Heart left ventricle (tissue), 16 donors: ENCODE measurements around the gene MTX2. TPM values are rescaled to one million over a fixed set of nuclear protein-coding genes. Genes with fewer than 3 reads are reported as not detected.
"Not testable (repeated sequence)": the region's sequence is repeated elsewhere in the genome, so short reads cannot be mapped to it uniquely, and the experiment has no call there.

Experiments
- ATAC-seq, 4 donors: fragments of 200-7000 bp; cut with Tn5 transposase; one replicate each; pipeline ENCODE4 v1.9.1; 2020 to 2022; ENCODE audit warnings: moderate library complexity in 4 of 4, mild to moderate bottlenecking in 3 of 4, moderate number of reproducible peaks in 1 of 4
- DNase-seq, 5 donors: peaks; one replicate each; pipeline ENCODE4 v3.0.0-alpha.2; 2020
- H3K27ac ChIP-seq, 12 donors: fragments of 200-600 bp; sonication (generic) in 4 of 12; one replicate each; pipeline versions ENCODE4 v1.5.0 to v1.8.0; 2016 to 2022; ENCODE audit warnings: mild to moderate bottlenecking in 2 of 12
- H3K27me3 ChIP-seq, 9 donors: fragments of 200-600 bp; sonication (generic) in 2 of 9; one replicate each; pipeline versions ENCODE4 v1.5.1 to v1.8.0; 2016 to 2022; ENCODE audit warnings: mild to moderate bottlenecking in 3 of 9
- H3K36me3 ChIP-seq, 9 donors: fragments of 200-600 bp; sonication (generic) in 2 of 9; one replicate each; pipeline versions ENCODE4 v1.5.0 to v1.8.0; 2018 to 2022; ENCODE audit warnings: mild to moderate bottlenecking in 2 of 9
- H3K4me1 ChIP-seq, 12 donors: fragments of 200-600 bp; sonication (generic) in 4 of 12; one replicate each; pipeline versions ENCODE4 v1.5.0 to v1.8.0; 2016 to 2022; ENCODE audit warnings: mild to moderate bottlenecking in 3 of 12
- H3K4me3 ChIP-seq, 12 donors: fragments of 200-600 bp; sonication (generic) in 4 of 12; one replicate each; pipeline versions ENCODE4 v1.5.0 to v1.8.0; 2017 to 2022; ENCODE audit warnings: mild to moderate bottlenecking in 9 of 12, moderate library complexity in 4 of 12
- H3K9me3 ChIP-seq, 12 donors: fragments of 200-600 bp; sonication (generic) in 4 of 12; one replicate each; pipeline versions ENCODE4 v1.5.0 to v1.8.0; 2016 to 2022; ENCODE audit warnings: mild to moderate bottlenecking in 1 of 12
- CTCF ChIP-seq, 12 donors: fragments of 200-600 bp; sonication (generic) in 4 of 12; IDR thresholded peaks; one replicate each; pipeline versions ENCODE4 v1.5.0 to v1.8.0; 2018 to 2022; ENCODE audit warnings: antibody characterized with exemption in 12 of 12, mild to moderate bottlenecking in 5 of 12
- POLR2A ChIP-seq, 2 donors: fragments of 450-650 bp; IDR thresholded peaks; one replicate each; pipeline ENCODE4 v1.6.1; 2017; ENCODE audit warnings: antibody characterized with exemption in 2 of 2, mild to moderate bottlenecking in 2 of 2, moderate library complexity in 2 of 2
- WGBS, 4 donors: extraction: QIAGEN DNeasy Blood & Tissue Kit in 2 of 4; methylation state at CpG; one replicate each; pipeline versions ENCODE4 v1.1.5 to v1.1.7; 2013 to 2018; 5-methylcytosine and 5-hydroxymethylcytosine counted together
- intact Hi-C, 10 donors: fragments of 100-400 bp; cut with DNase I; formaldehyde crosslinking; loops; one replicate each; pipeline versions ENCODE4 v1.11.1 to v1.14.2; 2022
- polyA plus RNA-seq, 2 donors: library from polyadenylated mRNA; stranded (reverse); fragments of 200-250 nt; gene quantifications; one replicate each; pipeline ENCODE4 v1.2.3, GENCODE V29; 2013
- total RNA-seq, 9 donors: library from RNA; depleted of rRNA in 2 of 9; stranded (reverse); fragments of >200 nt in 2 of 9; fragmentation: NEBNext Ultra II Directional in 3 of 9; extraction: Animal tissue kit (Norgen Biotek cat#: 25700) in 3 of 9; gene quantifications; one replicate each; pipeline versions ENCODE4 v1.1.0 to v1.2.4, GENCODE V29; 2016 to 2023
- donor health status: ischemic (EF 13 %, LVEDD 7.1; RV severe dilation, severe dysfunction).
- donor health status: healthy with polysubstance abuse.
- donor health status: DM: no; HTN: yes; CAD: no.
- donor health status: DM: no; HTN: no; CAD: no.
- donor health status: ischemic (EF 25% LVEDD 6.9; RV normal size, moderate dysfunction).
- donor health status: ischemic (EF 25% LVEDD 5.7; RV mildly dilated, moderate dysfunction).
- donor health status: healthy.
- donor health status: DM: yes; HTN: yes; CAD: no.
- donor health status: ischemic (EF 35%, LVEDD 5.7; RV mildly dilated, moderate dysfunction).
- donor health status: nonischemic (EF 11% LVEDD 7.7; RV severe dilation, severe dysfunction).
- donor health status: DM: yes; HTN: yes; CAD: no.
- donor health status: PGD.
- donor health status: ischemic (EF 29% LVEDD 5.4; RV normal size, mild dysfunction).
- donor health status: nonischemic (EF 23%, LVEDD 6.1; RV moderate dilation, normal function).

MTX2 gene
- total and polyA plus RNA-seq, 11 donors: 37.6 to 79.7 (median 44.7) TPM

GRCh38 chr2:176297737-176298136 is 28.5 kb downstream of the MTX2 start:
- TF ChIP-seq CTCF (IDR thresholded peaks at IDR 0.05) (peak in 1 of 12 donors; percentile 22), POLR2A (IDR thresholded peaks at IDR 0.05) (no peak)
- no peak for ATAC-seq
- intact Hi-C loops: no loop called here

GRCh38 chr2:176306020-176306419 is 36.8 kb downstream of the MTX2 start:
- 94 to 100% (median 97%) methylated on average over 1 of the region's 1 CpG for WGBS, 4 donors
- H3K4me3 ChIP-seq, H3K4me1 ChIP-seq, intact Hi-C loops, H3K27me3 ChIP-seq, H3K27ac ChIP-seq, H3K9me3 ChIP-seq, ATAC-seq, DNase-seq: not testable (repeated sequence)
- H3K36me3 ChIP-seq: peaks cover 0 to 37% (median 6%) of the 10 kb centered on the region in 9 donors

More at GRCh38 chr2:176297737-176298136, 28.5 kb downstream of the MTX2 start:
- H3K4me3 ChIP-seq: no peak overlapping the region
- H3K27me3 ChIP-seq: no peaks in the 10 kb centered on the region
- H3K9me3 ChIP-seq: no peaks in the 10 kb centered on the region
- peaks cover 0 to 24% (median 0%) of the 10 kb centered on the region in 9 donors for H3K36me3 ChIP-seq
- H3K27ac ChIP-seq: no peak overlapping the region
- H3K4me1 ChIP-seq: peaks cover 0 to 7% (median 3%) of the 10 kb centered on the region in 12 donors
- no peak for DNase-seq
- WGBS, 4 donors: 97 to 99% (median 99%) methylated on average over 1 of the region's 1 CpG

- ATAC-seq (no peak), DNase-seq (no peak)
- Histone ChIP-seq H3K4me1 (peaks cover 0 to 14% (median 0%) of the 10 kb centered on the region in 12 donors), H3K4me3 (no peak overlapping the region), H3K36me3 (peaks cover 0 to 10% (median 0%) of the 10 kb centered on the region in 9 donors), H3K9me3 (no peaks in the 10 kb centered on the region), H3K27me3 (no peaks in the 10 kb centered on the region), H3K27ac (no peak overlapping the region)
- TF ChIP-seq CTCF (IDR thresholded peaks at IDR 0.05) (no peak), POLR2A (IDR thresholded peaks at IDR 0.05) (no peak)
- intact Hi-C loops: no loop called here
These were observed 48.0 kb downstream of the MTX2 start for GRCh38 chr2:176317199-176317598.

- TF ChIP-seq POLR2A (IDR thresholded peaks at IDR 0.05): no peak
- TF ChIP-seq CTCF (IDR thresholded peaks at IDR 0.05): no peak
- H3K36me3 ChIP-seq: peaks cover 0 to 10% (median 0%) of the 10 kb centered on the region in 9 donors
- WGBS, 4 donors: 75 to 94% (median 87%) methylated on average over 1 of the region's 1 CpG
- ATAC-seq (no peak), DNase-seq (no peak)
- intact Hi-C loops: no loop called here
- no peaks in the 10 kb centered on the region for H3K27me3 ChIP-seq
- H3K4me1 ChIP-seq: peaks cover 0 to 18% (median 2%) of the 10 kb centered on the region in 12 donors
- no peaks in the 10 kb centered on the region for H3K9me3 ChIP-seq
- H3K27ac ChIP-seq: no peak overlapping the region
- H3K4me3 ChIP-seq: no peak overlapping the region
These were observed 48.4 kb downstream of the MTX2 start for GRCh38 chr2:176317623-176318065.

GRCh38 chr2:176321916-176322315 is 52.7 kb downstream of the MTX2 start:
- DNase-seq: no peak
- Histone ChIP-seq H3K27me3 (no peaks in the 10 kb centered on the region), H3K4me3 (no peak overlapping the region), H3K27ac (no peak overlapping the region), H3K9me3 (no peaks in the 10 kb centered on the region), H3K4me1 (peaks cover 0 to 20% (median 2%) of the 10 kb centered on the region in 12 donors), H3K36me3 (no peaks in the 10 kb centered on the region)
- TF ChIP-seq CTCF (IDR thresholded peaks at IDR 0.05) (no peak), POLR2A (IDR thresholded peaks at IDR 0.05) (no peak)
- WGBS, 4 donors: 58 to 69% (median 64%) methylated on average over 1 of the region's 1 CpG
- no peak for ATAC-seq
- intact Hi-C loops: no loop called here
